OCI-LY7 (cell line): Measurements from ENCODE around the gene PDCD2. TPM values are rescaled to one million over a fixed set of nuclear protein-coding genes. Genes with fewer than 3 reads are reported as not detected.
"Not testable (repeated sequence)": the region's sequence is repeated elsewhere in the genome, so short reads cannot be mapped to it uniquely, and the experiment has no call there.

Experiments used
- BruUV-seq: library from RNA; stranded (reverse); fragments of 400-500 nt; replicated peaks from 2 replicates; lab custom pipeline; 2021; lab: Mats Ljungman, UMichigan
- CTCF ChIA-PET: fragments of 300-600 bp; sonication (Branson Sonifier 250); formaldehyde crosslinking; loops from one replicate; lab custom pipeline; 2022; ENCODE audit warnings: antibody characterized with exemption; ENCODE audit not compliant: unreplicated experiment; lab: Charles Lee
- POLR2A ChIA-PET: fragments of 300-600 bp; sonication (Branson Sonifier 250); formaldehyde crosslinking; loops from one replicate; lab custom pipeline; 2022; ENCODE audit warnings: antibody characterized with exemption; lab: Charles Lee
- DNase-seq: peaks from one replicate; pipeline ENCODE4 v3.0.0-alpha.2; 2015; ENCODE audit warnings: low spot score
- H2AFZ ChIP-seq: fragments of 200-600 bp; sonication (generic), shearing (Covaris generic); 2 replicates; pipeline ENCODE4 v1.6.1; 2014; ENCODE audit warnings: mild to moderate bottlenecking, antibody characterized with exemption, low read length, moderate library complexity
- H3K27ac ChIP-seq: fragments of 200-600 bp; sonication (generic); 2 replicates; pipeline ENCODE4 v1.5.1; 2014; ENCODE audit warnings: mixed run types, low read depth, mild to moderate bottlenecking, moderate library complexity, low read length, inconsistent platforms; ENCODE audit not compliant: poor library complexity, severe bottlenecking
- H3K36me3 ChIP-seq: fragments of 200-600 bp; sonication (generic); 2 replicates; pipeline ENCODE4 v1.6.1; 2014; ENCODE audit warnings: mild to moderate bottlenecking, antibody characterized with exemption, low read length, moderate library complexity, mixed read lengths; ENCODE audit not compliant: insufficient read depth
- H3K4me1 ChIP-seq: fragments of 200-600 bp; sonication (generic); 2 replicates; pipeline ENCODE4 v1.5.1; 2014; ENCODE audit warnings: mild to moderate bottlenecking, low read length; ENCODE audit not compliant: insufficient read depth, poor library complexity, severe bottlenecking
- H3K4me2 ChIP-seq: fragments of 200-600 bp; sonication (generic); 2 replicates; pipeline ENCODE4 v1.6.1; 2014; ENCODE audit warnings: mild to moderate bottlenecking, low read length
- H3K4me3 ChIP-seq: fragments of 200-600 bp; sonication (generic); 2 replicates; pipeline ENCODE4 v1.5.1; 2014; ENCODE audit warnings: mild to moderate bottlenecking, low read depth, low read length; ENCODE audit not compliant: poor library complexity, severe bottlenecking
- H3K79me2 ChIP-seq: fragments of 200-600 bp; sonication (generic); 2 replicates; pipeline ENCODE4 v1.6.1; 2016; ENCODE audit warnings: low read depth, mild to moderate bottlenecking, low read length, moderate library complexity, mixed read lengths; ENCODE audit not compliant: insufficient read depth
- H3K9me2 ChIP-seq: fragments of 200-600 bp; sonication (generic); 2 replicates; pipeline ENCODE4 v1.6.1; 2016; ENCODE audit warnings: mild to moderate bottlenecking, low read length, mixed read lengths; ENCODE audit not compliant: insufficient read depth
- H3K9me3 ChIP-seq: fragments of 200-600 bp; sonication (generic); 2 replicates; pipeline ENCODE4 v1.6.1; 2014; ENCODE audit warnings: mild to moderate bottlenecking, mixed run types, low read length, mixed read lengths
- H4K20me1 ChIP-seq: fragments of 200-600 bp; sonication (generic); 2 replicates; pipeline ENCODE4 v1.6.1; 2014; ENCODE audit warnings: mild to moderate bottlenecking, antibody characterized with exemption, low read length, moderate library complexity, mixed read lengths; ENCODE audit not compliant: insufficient read depth
- EZH2phosphoT487 ChIP-seq: fragments of 200-600 bp; sonication (generic); IDR thresholded peaks from 2 replicates; pipeline ENCODE4 v1.6.1; 2018; ENCODE audit warnings: low read depth, borderline replicate concordance, mild to moderate bottlenecking, mixed run types, antibody characterized with exemption, low read length, moderate library complexity, mixed read lengths
- intact Hi-C: fragments of 100-400 bp; cut with micrococcal nuclease; formaldehyde crosslinking; loops from one replicate; pipeline ENCODE4 v1.10.0; 2022; ENCODE audit not compliant: unreplicated experiment
- total RNA-seq, 2 experiments: library from RNA; depleted of rRNA in 1 of 2; stranded (reverse); fragments of >200 nt in 1 of 2; shearing (Covaris generic) in 1 of 2; gene quantifications; 2 replicates each; pipeline ENCODE4 v1.2.3, GENCODE V29; 2014 to 2022
- TF ChIP-seq, protein P1 (sequence below): fragments of 200-600 bp; sonication (generic); conservative IDR thresholded peaks from 2 replicates; pipeline ENCODE4 v1.5.1; 2014; ENCODE audit warnings: mild to moderate bottlenecking, antibody characterized with exemption, low read length, moderate library complexity, mixed read lengths

The PDCD2 gene
- total RNA-seq, 2 experiments from 2014 or later, result 92.8 to 115 TPM

DNA sequence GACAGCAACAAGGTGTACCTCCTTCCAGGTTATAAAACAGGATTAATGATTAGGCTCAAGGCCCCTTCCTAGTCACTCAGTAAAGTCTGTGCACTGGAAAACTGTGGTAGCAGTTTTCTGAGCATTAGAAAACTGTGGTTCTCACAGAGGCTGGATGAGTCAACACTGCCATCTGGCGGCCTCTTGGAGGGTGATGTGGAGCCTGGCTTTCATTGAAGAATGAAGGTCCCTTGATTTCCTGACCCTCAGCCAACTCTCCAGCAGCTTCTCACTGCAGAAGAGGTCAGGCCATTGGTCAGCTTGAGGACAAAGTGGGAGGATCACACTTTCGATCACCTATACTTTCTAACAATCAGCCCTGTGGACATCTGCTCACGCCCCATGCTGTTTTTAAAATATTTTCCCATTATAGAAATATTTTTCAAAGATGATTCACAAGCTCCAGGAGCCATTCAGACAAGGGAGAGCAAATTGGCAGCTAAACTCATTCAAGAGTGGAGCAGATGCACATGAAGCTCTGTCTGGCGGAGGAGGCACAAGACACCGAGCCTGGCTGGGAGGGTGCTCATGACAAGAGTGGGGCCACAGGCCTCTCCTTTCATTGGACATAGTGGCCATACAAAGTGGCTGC is 54.5 kb downstream of the PDCD2 start:
- Histone ChIP-seq H4K20me1 (peaks cover 8% of the 10 kb centered on the region; the same call in 1 of the 2 replicates), H3K4me3 (no peak overlapping the region), H3K36me3 (peaks cover 32% of the 10 kb centered on the region), H2AFZ (no peak overlapping the region), H3K79me2 (no peaks in the 10 kb centered on the region), H3K9me2 (no peaks in the 10 kb centered on the region), H3K27ac (no peak overlapping the region), H3K4me2 (no peak overlapping the region), H3K9me3 (no peaks in the 10 kb centered on the region), H3K4me1 (no peaks in the 10 kb centered on the region)
- BruUV-seq, result no TSS peak
- POLR2A ChIA-PET, result no interaction called here
- intact Hi-C loops, result loop anchor here (1.0 to 5.0 kb wide), 3 partner anchors 740 to 1633 kb away; no protein-coding TSS in a partner anchor
- TF ChIP-seq, protein P1, sequence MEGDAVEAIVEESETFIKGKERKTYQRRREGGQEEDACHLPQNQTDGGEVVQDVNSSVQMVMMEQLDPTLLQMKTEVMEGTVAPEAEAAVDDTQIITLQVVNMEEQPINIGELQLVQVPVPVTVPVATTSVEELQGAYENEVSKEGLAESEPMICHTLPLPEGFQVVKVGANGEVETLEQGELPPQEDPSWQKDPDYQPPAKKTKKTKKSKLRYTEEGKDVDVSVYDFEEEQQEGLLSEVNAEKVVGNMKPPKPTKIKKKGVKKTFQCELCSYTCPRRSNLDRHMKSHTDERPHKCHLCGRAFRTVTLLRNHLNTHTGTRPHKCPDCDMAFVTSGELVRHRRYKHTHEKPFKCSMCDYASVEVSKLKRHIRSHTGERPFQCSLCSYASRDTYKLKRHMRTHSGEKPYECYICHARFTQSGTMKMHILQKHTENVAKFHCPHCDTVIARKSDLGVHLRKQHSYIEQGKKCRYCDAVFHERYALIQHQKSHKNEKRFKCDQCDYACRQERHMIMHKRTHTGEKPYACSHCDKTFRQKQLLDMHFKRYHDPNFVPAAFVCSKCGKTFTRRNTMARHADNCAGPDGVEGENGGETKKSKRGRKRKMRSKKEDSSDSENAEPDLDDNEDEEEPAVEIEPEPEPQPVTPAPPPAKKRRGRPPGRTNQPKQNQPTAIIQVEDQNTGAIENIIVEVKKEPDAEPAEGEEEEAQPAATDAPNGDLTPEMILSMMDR, result peak; percentile 94
- TF ChIP-seq EZH2phosphoT487, result no peak
- DNase-seq, result peak; percentile 69
- CTCF ChIA-PET, result interaction anchor here (0.6 to 2.4 kb wide), 3 partner anchors 11 to 740 kb away, joined by 3 to 9 read pairs (median 3); no protein-coding TSS in a partner anchor

- H4K20me1 ChIP-seq, H2AFZ ChIP-seq, DNase-seq, H3K4me2 ChIP-seq, intact Hi-C loops, CTCF ChIA-PET, BruUV-seq, POLR2A ChIA-PET, H3K4me1 ChIP-seq, H3K9me2 ChIP-seq, H3K27ac ChIP-seq, H3K9me3 ChIP-seq, H3K4me3 ChIP-seq, H3K79me2 ChIP-seq: not testable (repeated sequence)
- H3K36me3 ChIP-seq, result peaks cover 13% of the 10 kb centered on the region
Measured at GRCh38 chr6:170527995-170528394, 56.4 kb downstream of the PDCD2 start.

- H3K4me3 ChIP-seq, result no peak overlapping the region
- no peak overlapping the region for H3K4me2 ChIP-seq
- H3K4me1 ChIP-seq, result no peaks in the 10 kb centered on the region
- H2AFZ ChIP-seq, result no peak overlapping the region
- POLR2A ChIA-PET, result no interaction called here
- CTCF ChIA-PET, result no interaction called here
- no peaks in the 10 kb centered on the region for H3K9me2 ChIP-seq
- intact Hi-C loops, result no loop called here
- H3K27ac ChIP-seq, result no peak overlapping the region
- H3K9me3 ChIP-seq, result no peaks in the 10 kb centered on the region
- H4K20me1 ChIP-seq, result no peaks in the 10 kb centered on the region
- BruUV-seq, result no TSS peak
- TF ChIP-seq EZH2phosphoT487, result no peak
- TF ChIP-seq, protein P1, result no peak
- H3K36me3 ChIP-seq, result no peaks in the 10 kb centered on the region
- H3K79me2 ChIP-seq, result no peaks in the 10 kb centered on the region
- DNase-seq, result no peak
Measured at GRCh38 chr6:170525795-170526194, 58.6 kb downstream of the PDCD2 start.

Other genes starting within 250 kb of the PDCD2 start
- gene PSMB1, start 31.3 kb downstream of the PDCD2 start, total RNA-seq (2014; rRNA removed; shearing (Covaris generic)), result 190 and 219 TPM in 2 replicates
- gene PSMB1, start 31.3 kb downstream of the PDCD2 start, total RNA-seq (2022), result 166 and 193 TPM in 2 replicates
- 22.4 and 29.2 TPM in 2 replicates for gene TBP, start 30.3 kb downstream of the PDCD2 start, total RNA-seq (2014; rRNA removed; shearing (Covaris generic))
- gene TBP, start 30.3 kb downstream of the PDCD2 start, total RNA-seq (2022), result 23.3 and 30.9 TPM in 2 replicates